GM06990 (cell line): ENCODE results near the gene NYAP2.
A peak's percentile ranks its signal among the peaks of the same experiment; 100 is the strongest.

Experiments
- DNase-seq: peaks from one replicate; pipeline ENCODE4 v3.0.0-alpha.2; 2011; ENCODE audit not compliant: insufficient read length; ENCODE audit errors: extremely low read depth
- H3K27me3 ChIP-seq: replicated peaks from 2 replicates; pipeline ENCODE4 v1.6.0; 2011; ENCODE audit warnings: low read length; ENCODE audit not compliant: control insufficient read depth, insufficient read depth
- H3K36me3 ChIP-seq: 2 replicates; pipeline ENCODE4 v1.5.1; 2011; ENCODE audit warnings: low read length; ENCODE audit not compliant: control insufficient read depth, insufficient read depth
- H3K4me3 ChIP-seq: replicated peaks from 2 replicates; pipeline ENCODE4 v1.5.1; 2011; ENCODE audit warnings: low read depth, mild to moderate bottlenecking, control low read depth, low read length
- CTCF ChIP-seq: IDR thresholded peaks from 2 replicates; pipeline ENCODE4 v1.5.1; 2011; ENCODE audit warnings: low read length, control low read depth, mild to moderate bottlenecking, inconsistent platforms; ENCODE audit not compliant: insufficient read depth, poor library complexity, severe bottlenecking

The NYAP2 gene

GRCh38 chr2:225574582-225575138 is 175.2 kb downstream of the NYAP2 start:
- no peaks in the 10 kb centered on the region for H3K36me3 ChIP-seq
- no peak for DNase-seq
- no peaks in the 10 kb centered on the region for H3K27me3 ChIP-seq
- TF ChIP-seq CTCF = no peak
- H3K4me3 ChIP-seq = no peak overlapping the region

GRCh38 chr2:225581135-225581534 is 181.6 kb downstream of the NYAP2 start:
- no peaks in the 10 kb centered on the region for H3K36me3 ChIP-seq
- TF ChIP-seq CTCF = no peak
- H3K27me3 ChIP-seq = no peaks in the 10 kb centered on the region
- no peak for DNase-seq
- no peak overlapping the region for H3K4me3 ChIP-seq

- H3K36me3 ChIP-seq = no peaks in the 10 kb centered on the region
- no peaks in the 10 kb centered on the region for H3K27me3 ChIP-seq
- H3K4me3 ChIP-seq = no peak overlapping the region
- DNase-seq = no peak
- no peak for TF ChIP-seq CTCF
Observed at GRCh38 chr2:225581906-225582305, 182.4 kb downstream of the NYAP2 start.

- TF ChIP-seq CTCF = no peak
- Histone ChIP-seq H3K4me3 (no peak overlapping the region), H3K36me3 (no peaks in the 10 kb centered on the region), H3K27me3 (no peaks in the 10 kb centered on the region)
- DNase-seq = peak; percentile 1
Observed at GRCh38 chr2:225582355-225583116, 183.0 kb downstream of the NYAP2 start.

- Histone ChIP-seq H3K27me3 (no peaks in the 10 kb centered on the region), H3K36me3 (no peaks in the 10 kb centered on the region), H3K4me3 (no peak overlapping the region)
- TF ChIP-seq CTCF = no peak
- DNase-seq = no peak
Observed at GRCh38 chr2:225584796-225585195, 185.3 kb downstream of the NYAP2 start.
